Left lung (tissue), 14 donors: ENCODE results near the gene MGAT5. TPM values are rescaled to one million over a fixed set of nuclear protein-coding genes. Genes with fewer than 3 reads are reported as not detected.

Source experiments
- ATAC-seq: fragments of 200-7000 bp; cut with Tn5 transposase; one replicate; pipeline ENCODE4 v1.9.1; 2020; ENCODE audit warnings: moderate library complexity
- DNase-seq, 4 donors: peaks; one replicate each; pipeline ENCODE4 v3.0.0-alpha.2; 2013 to 2020
- H3K27ac ChIP-seq, 2 donors: fragments of 200-600 bp; sonication (generic) in 1 of 2; one replicate each; pipeline versions ENCODE4 v1.5.0 to v1.8.0; 2020 to 2021
- H3K27me3 ChIP-seq, 2 donors: fragments of 200-600 bp; sonication (generic) in 1 of 2; one replicate each; pipeline versions ENCODE4 v1.5.0 to v1.8.0; 2020 to 2021
- H3K36me3 ChIP-seq, 2 donors: fragments of 200-600 bp; sonication (generic) in 1 of 2; one replicate each; pipeline versions ENCODE4 v1.5.0 to v1.8.0; 2020 to 2021
- H3K4me1 ChIP-seq, 2 donors: fragments of 200-600 bp; one replicate each; pipeline ENCODE4 v1.8.0; 2021
- H3K4me3 ChIP-seq, 2 donors: fragments of 200-600 bp; sonication (generic) in 1 of 2; one replicate each; pipeline versions ENCODE4 v1.5.0 to v1.8.0; 2020 to 2021; ENCODE audit warnings: mild to moderate bottlenecking in 1 of 2
- H3K9me3 ChIP-seq, 2 donors: fragments of 200-600 bp; sonication (generic) in 1 of 2; one replicate each; pipeline versions ENCODE4 v1.5.0 to v1.8.0; 2020 to 2021
- CTCF ChIP-seq, 2 donors: fragments of 200-600 bp; sonication (generic) in 1 of 2; IDR thresholded peaks; one replicate each; pipeline versions ENCODE4 v1.5.0 to v1.8.0; 2021; ENCODE audit warnings: antibody characterized with exemption in 2 of 2
- intact Hi-C, 2 donors: fragments of 100-400 bp; cut with DNase I; formaldehyde crosslinking; loops; one replicate each; pipeline versions ENCODE4 v1.11.2 to v1.14.2; 2022
- long read RNA-seq, 12 donors: library from polyadenylated mRNA in 2 of 12; unstranded in 2 of 12; transcript quantifications; one replicate each; pipeline ENCODE4 v2.0.0 and lab custom pipeline, GENCODE V29; 2019 to 2026
- polyA plus RNA-seq, 6 donors: library from polyadenylated mRNA; unstranded; fragments of 120-200 nt; gene quantifications; one replicate each; pipeline ENCODE4 v1.2.1, GENCODE V29; 2013; ENCODE audit not compliant: insufficient read length in 6 of 6
- total RNA-seq, 2 donors: library from RNA; stranded (reverse); fragmentation: NEBNext Ultra II Directional; extraction: Animal tissue kit (Norgen Biotek cat#: 25700); gene quantifications; one replicate each; pipeline ENCODE4 v1.2.1, GENCODE V29; 2021
- donor health status: DM: no; HTN: yes; CAD: no.
- donor health status: DM: no; HTN: no; CAD: no.

Gene MGAT5, protein sequence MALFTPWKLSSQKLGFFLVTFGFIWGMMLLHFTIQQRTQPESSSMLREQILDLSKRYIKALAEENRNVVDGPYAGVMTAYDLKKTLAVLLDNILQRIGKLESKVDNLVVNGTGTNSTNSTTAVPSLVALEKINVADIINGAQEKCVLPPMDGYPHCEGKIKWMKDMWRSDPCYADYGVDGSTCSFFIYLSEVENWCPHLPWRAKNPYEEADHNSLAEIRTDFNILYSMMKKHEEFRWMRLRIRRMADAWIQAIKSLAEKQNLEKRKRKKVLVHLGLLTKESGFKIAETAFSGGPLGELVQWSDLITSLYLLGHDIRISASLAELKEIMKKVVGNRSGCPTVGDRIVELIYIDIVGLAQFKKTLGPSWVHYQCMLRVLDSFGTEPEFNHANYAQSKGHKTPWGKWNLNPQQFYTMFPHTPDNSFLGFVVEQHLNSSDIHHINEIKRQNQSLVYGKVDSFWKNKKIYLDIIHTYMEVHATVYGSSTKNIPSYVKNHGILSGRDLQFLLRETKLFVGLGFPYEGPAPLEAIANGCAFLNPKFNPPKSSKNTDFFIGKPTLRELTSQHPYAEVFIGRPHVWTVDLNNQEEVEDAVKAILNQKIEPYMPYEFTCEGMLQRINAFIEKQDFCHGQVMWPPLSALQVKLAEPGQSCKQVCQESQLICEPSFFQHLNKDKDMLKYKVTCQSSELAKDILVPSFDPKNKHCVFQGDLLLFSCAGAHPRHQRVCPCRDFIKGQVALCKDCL
- 10 to 100 TPM; 50.9 to 57.0 TPM for total RNA-seq
- 10 to 100 TPM; 24.5 to 30.0 (median 27.5) TPM for polyA plus RNA-seq
- long read RNA-seq, donor 1, partial matches to known transcripts: 0 of 3 reads
- long read RNA-seq, donor 1, other reads (novel, unspliced or antisense): 0 of 3 reads
- long read RNA-seq, donor 2, full-length matches to known transcripts: 2 of 2 reads
- long read RNA-seq, donor 2, partial matches to known transcripts: 0 of 2 reads
- long read RNA-seq, donor 2, other reads (novel, unspliced or antisense): 0 of 2 reads
- long read RNA-seq, donor 3, full-length matches to known transcripts: 2 of 2 reads
- long read RNA-seq, donor 3, partial matches to known transcripts: 0 of 2 reads
- long read RNA-seq, donor 3, other reads (novel, unspliced or antisense): 0 of 2 reads
- long read RNA-seq, donor 4, partial matches to known transcripts: 0 of 1 reads
- long read RNA-seq, donor 4, other reads (novel, unspliced or antisense): 1 of 1 reads
- long read RNA-seq, donor 5, partial matches to known transcripts: 0 of 3 reads
- long read RNA-seq, donor 5, other reads (novel, unspliced or antisense): 0 of 3 reads
- long read RNA-seq, donor 6, full-length matches to known transcripts: 1 of 1 reads
- long read RNA-seq, donor 6, partial matches to known transcripts: 0 of 1 reads
- long read RNA-seq, donor 6, other reads (novel, unspliced or antisense): 0 of 1 reads
- long read RNA-seq, donor 7: 0 reads
- long read RNA-seq, donor 8, full-length matches to known transcripts: 4 of 14 reads
- long read RNA-seq, donor 8, partial matches to known transcripts: 10 of 14 reads
- long read RNA-seq, donor 8, other reads (novel, unspliced or antisense): 0 of 14 reads
- long read RNA-seq, donor 9: 0 reads
- long read RNA-seq, donor 10, partial matches to known transcripts: 0 of 4 reads
- long read RNA-seq, donor 10, other reads (novel, unspliced or antisense): 4 of 4 reads
- long read RNA-seq, donor 11, full-length matches to known transcripts: 1 of 313 reads
- long read RNA-seq, donor 11, partial matches to known transcripts: 262 of 313 reads
- long read RNA-seq, donor 11, other reads (novel, unspliced or antisense): 50 of 313 reads
- long read RNA-seq, donor 12, partial matches to known transcripts: 0 of 9 reads
- long read RNA-seq, donor 12, other reads (novel, unspliced or antisense): 8 of 9 reads

- TF ChIP-seq CTCF (IDR thresholded peaks at IDR 0.05): no peak
- ATAC-seq (peak; percentile 81), DNase-seq (peak in 1 of 4 donors; percentile 29)
- no peak within 1 kb of the TSS for H3K4me3 ChIP-seq
- intact Hi-C loops: loop anchor here in 1 of 2 donors (10.0 kb wide), 1 partner anchor 151 kb away; no protein-coding TSS in a partner anchor
- H3K4me1 ChIP-seq: peaks cover 0 to 46% of the 10 kb centered on the region in 2 donors
- no peaks in the 10 kb centered on the region for H3K9me3 ChIP-seq
- H3K27ac ChIP-seq: peak within 1 kb of the TSS in 1 of 2 donors; percentile 55
- peaks cover 0 to 5% of the 10 kb centered on the region in 2 donors for H3K36me3 ChIP-seq
- H3K27me3 ChIP-seq: no peaks in the 10 kb centered on the region
These were observed at the start of gene MGAT5 for GRCh38 chr2:134253804-134254203. TSS of gene MGAT5 (plus strand) at chr2:134254072. CDS start at chr2:134254404, 332 bp downstream.

DNA sequence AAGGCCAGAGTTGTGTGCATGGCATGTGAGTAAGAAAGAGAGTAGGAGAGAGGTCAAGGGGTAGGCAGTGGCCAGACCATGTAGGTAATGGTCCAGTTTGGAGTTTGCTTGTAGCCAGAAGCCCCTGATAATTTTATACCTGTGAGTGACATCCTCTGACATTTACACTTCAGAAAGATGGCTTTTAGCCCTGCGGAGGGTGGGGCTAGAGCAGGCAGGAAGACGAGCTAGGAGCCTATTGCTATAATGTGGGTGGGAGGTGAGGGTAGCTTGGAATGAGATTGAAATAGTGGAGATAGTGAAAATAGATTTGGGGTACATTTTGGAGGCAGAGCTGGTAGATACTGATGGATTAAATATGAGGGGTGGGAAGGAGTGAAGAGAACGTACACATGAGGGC lies 48.8 kb upstream of the MGAT5 start:
- no peak overlapping the region for H3K27ac ChIP-seq
- no peaks in the 10 kb centered on the region for H3K9me3 ChIP-seq
- no peaks in the 10 kb centered on the region for H3K36me3 ChIP-seq
- H3K27me3 ChIP-seq: no peaks in the 10 kb centered on the region
- intact Hi-C loops: no loop called here
- DNase-seq (no peak), ATAC-seq (no peak)
- H3K4me3 ChIP-seq: no peak overlapping the region
- TF ChIP-seq CTCF (IDR thresholded peaks at IDR 0.05): no peak
- H3K4me1 ChIP-seq: peaks cover 0 to 36% of the 10 kb centered on the region in 2 donors

GRCh38 chr2:134206031-134206430 lies 47.8 kb upstream of the MGAT5 start:
- H3K36me3 ChIP-seq: no peaks in the 10 kb centered on the region
- ATAC-seq: peak; percentile 21
- peaks cover 0 to 36% of the 10 kb centered on the region in 2 donors for H3K4me1 ChIP-seq
- TF ChIP-seq CTCF (IDR thresholded peaks at IDR 0.05): no peak
- no peaks in the 10 kb centered on the region for H3K27me3 ChIP-seq
- H3K9me3 ChIP-seq: no peaks in the 10 kb centered on the region
- no peak for DNase-seq
- no peak overlapping the region for H3K4me3 ChIP-seq
- intact Hi-C loops: no loop called here
- peak overlapping the region in 1 of 2 donors; percentile 61 for H3K27ac ChIP-seq

- Histone ChIP-seq H3K36me3 (no peaks in the 10 kb centered on the region), H3K9me3 (no peaks in the 10 kb centered on the region), H3K4me3 (no peak overlapping the region), H3K27ac (peak overlapping the region in 1 of 2 donors; percentile 61), H3K27me3 (no peaks in the 10 kb centered on the region), H3K4me1 (peaks cover 0 to 36% of the 10 kb centered on the region in 2 donors)
- DNase-seq (no peak), ATAC-seq (peak; percentile 35)
- no peak for TF ChIP-seq CTCF (IDR thresholded peaks at IDR 0.05)
- intact Hi-C loops: no loop called here
These were observed 47.3 kb upstream of the MGAT5 start for GRCh38 chr2:134206573-134206972.
